H1 (cell line): Measurements from ENCODE around the gene DCUN1D2. TPM values are rescaled to one million over a fixed set of nuclear protein-coding genes. Genes with fewer than 3 reads are reported as not detected.
A peak's percentile ranks its signal among the peaks of the same experiment; 100 is the strongest.

ENCODE experiments used
- CTCF ChIA-PET: fragments of 300-600 bp; sonication (Branson Sonifier 250); formaldehyde crosslinking; loops from one replicate; lab custom pipeline; 2021; ENCODE audit not compliant: partially characterized antibody; lab: Charles Lee
- POLR2A ChIA-PET: fragments of 300-600 bp; sonication (Branson Sonifier 250); formaldehyde crosslinking; loops from one replicate; lab custom pipeline; 2021; ENCODE audit warnings: inconsistent platforms; ENCODE audit not compliant: partially characterized antibody; lab: Charles Lee
- DNase-seq, 2 experiments: peaks; one replicate each; pipeline versions ENCODE4 v3.0.0 to v3.0.0-alpha.2; 2010 to 2022; ENCODE audit warnings: low spot score in 2 of 2, low read depth in 1 of 2, mixed read lengths in 1 of 2
- FAIRE-seq: peaks from 2 replicates; lab custom pipeline; 2011; peaks lifted over from hg19 to GRCh38; lab: Jason Lieb, UNC
- H2AFZ ChIP-seq: 2 replicates; pipeline ENCODE4 v1.8.1; 2012; ENCODE audit warnings: low read length, inconsistent platforms
- H2AK5ac ChIP-seq: 2 replicates; pipeline ENCODE4 v1.6.1; 2013; ENCODE audit warnings: low read depth, low read length
- H2BK120ac ChIP-seq: replicated peaks from 2 replicates; pipeline ENCODE3; 2013; ENCODE audit warnings: low read depth, low read length, inconsistent platforms
- H2BK12ac ChIP-seq: 2 replicates; pipeline ENCODE4 v1.6.1; 2013; ENCODE audit warnings: low read depth, low read length
- H2BK15ac ChIP-seq: 2 replicates; pipeline ENCODE4 v1.6.1; 2013; ENCODE audit warnings: low read length
- H2BK20ac ChIP-seq: 2 replicates; pipeline ENCODE4 v1.6.1; 2013; ENCODE audit warnings: low read length
- H2BK5ac ChIP-seq: 2 replicates; pipeline ENCODE4 v1.6.1; 2013; ENCODE audit warnings: low read depth, low read length
- H3K14ac ChIP-seq: 2 replicates; pipeline ENCODE4 v1.6.1; 2013; ENCODE audit warnings: inconsistent platforms; ENCODE audit not compliant: insufficient read length
- H3K18ac ChIP-seq: 2 replicates; pipeline ENCODE4 v1.6.1; 2013; ENCODE audit warnings: low read length; ENCODE audit errors: extremely low read depth
- H3K23ac ChIP-seq: 2 replicates; pipeline ENCODE4 v1.6.1; 2013; ENCODE audit warnings: inconsistent platforms; ENCODE audit not compliant: insufficient read length
- H3K23me2 ChIP-seq: 2 replicates; pipeline ENCODE4 v1.6.1; 2013; ENCODE audit warnings: low read depth, low read length
- H3K27ac ChIP-seq: 2 replicates; pipeline ENCODE4 v1.6.1; 2011; ENCODE audit warnings: low read depth, low read length, inconsistent platforms
- H3K27me3 ChIP-seq, 4 experiments: replicated peaks in 1 of 4; 1 replicate in 1 of 4; 2 replicates in 3 of 4; pipeline versions ENCODE4 v1.6.1 to v1.8.1; 2011 to 2013; ENCODE audit warnings: low read length in 3 of 4, mild to moderate bottlenecking in 3 of 4, inconsistent platforms in 2 of 4, mixed read lengths in 2 of 4, moderate library complexity in 1 of 4; ENCODE audit not compliant: control insufficient read depth in 3 of 4, insufficient read depth in 3 of 4; ENCODE audit errors: extremely low read depth in 1 of 4
- H3K36me3 ChIP-seq, 4 experiments: 2 replicates each; pipeline versions ENCODE4 v1.6.1 to v1.8.1; 2011 to 2013; ENCODE audit warnings: mild to moderate bottlenecking in 4 of 4, low read length in 3 of 4, moderate library complexity in 2 of 4, control low read depth in 1 of 4, inconsistent platforms in 1 of 4; ENCODE audit not compliant: insufficient read depth in 4 of 4, control insufficient read depth in 2 of 4
- H3K4ac ChIP-seq: replicated peaks from 2 replicates; pipeline ENCODE3; 2013; ENCODE audit warnings: low read length, low read depth, mixed read lengths, inconsistent platforms; ENCODE audit not compliant: insufficient read length
- H3K4me1 ChIP-seq, 4 experiments: replicated peaks in 1 of 4; 1 replicate in 1 of 4; 2 replicates in 3 of 4; pipeline versions ENCODE4 v1.6.1 to v1.8.1; 2011 to 2013; ENCODE audit warnings: low read length in 3 of 4, inconsistent platforms in 2 of 4, mixed read lengths in 1 of 4; ENCODE audit not compliant: insufficient read depth in 4 of 4, control insufficient read depth in 3 of 4
- H3K4me2 ChIP-seq, 2 experiments: 2 replicates each; pipeline versions ENCODE4 v1.6.1 to v1.8.1; 2011 to 2013; ENCODE audit warnings: low read depth in 2 of 2, low read length in 2 of 2, control low read depth in 1 of 2, inconsistent platforms in 1 of 2, mild to moderate bottlenecking in 1 of 2; ENCODE audit not compliant: insufficient read depth in 1 of 2
- H3K4me3 ChIP-seq, 4 experiments: fragments of 200-600, 300-600 bp in 1 of 4; sonication (generic), shearing (Covaris generic), sonication (Bioruptor Twin) in 1 of 4; 2 replicates each; pipeline versions ENCODE4 v1.5.1 to v1.8.1; 2011 to 2016; ENCODE audit warnings: low read length in 4 of 4, low read depth in 3 of 4, control low read depth in 2 of 4, inconsistent platforms in 2 of 4, mild to moderate bottlenecking in 2 of 4, mixed read lengths in 1 of 4, moderate library complexity in 1 of 4; ENCODE audit not compliant: insufficient read depth in 2 of 4; ENCODE audit errors: extremely low read depth in 1 of 4
- H3K56ac ChIP-seq: replicated peaks from 2 replicates; pipeline ENCODE3; 2013; ENCODE audit warnings: low read depth, mild to moderate bottlenecking, mixed read lengths, low read length, inconsistent platforms; ENCODE audit not compliant: insufficient read length
- H3K79me1 ChIP-seq: 2 replicates; pipeline ENCODE4 v1.6.1; 2013; ENCODE audit warnings: low read depth, low read length, control low read depth
- H3K79me2 ChIP-seq, 2 experiments: 2 replicates each; pipeline versions ENCODE4 v1.6.1 to v1.8.1; 2012 to 2013; ENCODE audit warnings: low read length in 2 of 2, mild to moderate bottlenecking in 2 of 2, inconsistent platforms in 1 of 2; ENCODE audit not compliant: insufficient read depth in 2 of 2, control insufficient read depth in 1 of 2
- H3K9ac ChIP-seq, 4 experiments: replicated peaks in 1 of 4; 1 replicate in 1 of 4; 2 replicates in 3 of 4; pipeline versions ENCODE4 v1.6.1 to v1.8.1; 2011 to 2013; ENCODE audit warnings: low read depth in 3 of 4, low read length in 3 of 4, control low read depth in 2 of 4, mild to moderate bottlenecking in 2 of 4, moderate library complexity in 2 of 4, inconsistent platforms in 1 of 4; ENCODE audit errors: extremely low read depth in 1 of 4
- H3K9me3 ChIP-seq, 2 experiments: 2 replicates each; pipeline versions ENCODE4 v1.6.1 to v1.8.1; 2012 to 2013; ENCODE audit warnings: mild to moderate bottlenecking in 2 of 2, moderate library complexity in 2 of 2, control low read depth in 1 of 2, inconsistent platforms in 1 of 2, low read depth in 1 of 2, low read length in 1 of 2, mixed read lengths in 1 of 2; ENCODE audit not compliant: insufficient read depth in 2 of 2
- H4K20me1 ChIP-seq, 2 experiments: replicated peaks in 1 of 2; 2 replicates each; pipeline versions ENCODE3 to v1.8.1; 2011 to 2013; ENCODE audit warnings: inconsistent platforms in 2 of 2, low read length in 2 of 2, mild to moderate bottlenecking in 1 of 2; ENCODE audit not compliant: insufficient read depth in 2 of 2, control insufficient read depth in 1 of 2
- H4K5ac ChIP-seq: 2 replicates; pipeline ENCODE4 v1.6.1; 2013; ENCODE audit warnings: low read length, low read depth, mixed read lengths, inconsistent platforms; ENCODE audit not compliant: insufficient read length
- H4K8ac ChIP-seq: 2 replicates; pipeline ENCODE4 v1.8.0; 2013; ENCODE audit warnings: mild to moderate bottlenecking, moderate library complexity, low read length, inconsistent platforms; ENCODE audit not compliant: insufficient read depth; ENCODE audit errors: extremely low read depth
- H4K91ac ChIP-seq: replicated peaks from 2 replicates; pipeline ENCODE3; 2013; ENCODE audit warnings: low read length, mixed read lengths, inconsistent platforms; ENCODE audit not compliant: insufficient read length
- BCL11A ChIP-seq, 2 experiments: IDR thresholded peaks; one replicate each; pipeline ENCODE4 v1.6.1; 2011; ENCODE audit warnings: low read depth in 2 of 2, low read length in 2 of 2, mild to moderate bottlenecking in 2 of 2
- CEBPB ChIP-seq: IDR thresholded peaks from 2 replicates; pipeline ENCODE4 v1.6.1; 2012; ENCODE audit warnings: low read depth, low read length
- EGR1 ChIP-seq: IDR thresholded peaks from 2 replicates; pipeline ENCODE4 v1.6.1; 2011; ENCODE audit warnings: low read depth, low read length, borderline replicate concordance
- EZH2 ChIP-seq: fragments of 200-600 bp; sonication (generic); IDR thresholded peaks from 2 replicates; pipeline ENCODE4 v1.7.1; 2012; ENCODE audit warnings: low read depth, mild to moderate bottlenecking, moderate library complexity, low read length, inconsistent platforms; ENCODE audit not compliant: severe bottlenecking
- HDAC6 ChIP-seq: IDR thresholded peaks from one replicate; pipeline ENCODE4 v1.7.1; 2012; ENCODE audit warnings: low read depth, mild to moderate bottlenecking, inconsistent platforms, low read length, moderate library complexity
- JUND ChIP-seq: IDR thresholded peaks from 2 replicates; pipeline ENCODE4 v1.6.1; 2011; ENCODE audit warnings: mild to moderate bottlenecking, improper control_type of control experiment, low read length
- MAFK ChIP-seq: IDR thresholded peaks from 2 replicates; pipeline ENCODE4 v1.6.1; 2012; ENCODE audit warnings: low read depth, mild to moderate bottlenecking, improper control_type of control experiment, low read length
- RBBP5 ChIP-seq: IDR thresholded peaks from 2 replicates; pipeline ENCODE4 v1.7.1; 2012; ENCODE audit warnings: low read depth, mild to moderate bottlenecking, inconsistent platforms, low read length, moderate library complexity, borderline replicate concordance
- SRF ChIP-seq: IDR thresholded peaks from 2 replicates; pipeline ENCODE4 v1.6.1; 2011; ENCODE audit warnings: mild to moderate bottlenecking, low read depth, low read length, moderate library complexity
- TAF7 ChIP-seq: optimal IDR thresholded peaks from 2 replicates; pipeline ENCODE3; 2011; ENCODE audit warnings: low read depth, mild to moderate bottlenecking, inconsistent platforms, low read length, moderate library complexity, borderline replicate concordance
- TCF12 ChIP-seq: IDR thresholded peaks from 2 replicates; pipeline ENCODE4 v1.6.1; 2011; ENCODE audit warnings: low read depth, mild to moderate bottlenecking, low read length
- YY1 ChIP-seq: IDR thresholded peaks from 2 replicates; pipeline ENCODE4 v1.6.1; 2011; ENCODE audit warnings: low read depth, mild to moderate bottlenecking, low read length
- WGBS, 2 experiments: shearing (Covaris generic) in 1 of 2; methylation state at CpG; one replicate each; pipeline versions ENCODE4 v1.1.6 to v1.1.7; 2013 to 2015; ENCODE audit warnings: low lambda C conversion rate in 2 of 2, mixed read lengths in 2 of 2, inconsistent platforms in 1 of 2, low coverage in 1 of 2, missing lambda C conversion rate in 1 of 2; ENCODE audit not compliant: insufficient replicate concordance in 2 of 2, insufficient coverage in 1 of 2, insufficient read length in 1 of 2; ENCODE audit errors: extremely low coverage in 1 of 2, missing lambda C conversion rate in 1 of 2; 5-methylcytosine and 5-hydroxymethylcytosine counted together
- polyA plus RNA-seq, 7 experiments: library from polyadenylated mRNA; depleted of rRNA in 3 of 7; stranded (reverse) in 5 of 7; unstranded in 2 of 7; fragments of >200 nt in 5 of 7; fragments of 200-250 nt in 2 of 7; gene quantifications; 1 replicate in 5 of 7; 2 replicates in 1 of 7; 4 replicates in 1 of 7; pipeline versions ENCODE4 v1.2.1 to v1.2.3, GENCODE V29; 2011 to 2013; ENCODE audit warnings: missing spikeins in 2 of 7, mixed read lengths in 2 of 7
- total RNA-seq: library from RNA; stranded (reverse); fragmentation: NEBNext Ultra II Directional; extraction: Animal tissue kit (Norgen Biotek cat#: 25700); gene quantifications from 2 replicates; pipeline ENCODE4 v1.2.1, GENCODE V29; 2021

The DCUN1D2 gene
- total and polyA plus RNA-seq, 2 of the 8 experiments (the other 6 are each of a cell fraction or from before 2014, with no cell fraction given): 19.5 to 35.3 TPM

DNA sequence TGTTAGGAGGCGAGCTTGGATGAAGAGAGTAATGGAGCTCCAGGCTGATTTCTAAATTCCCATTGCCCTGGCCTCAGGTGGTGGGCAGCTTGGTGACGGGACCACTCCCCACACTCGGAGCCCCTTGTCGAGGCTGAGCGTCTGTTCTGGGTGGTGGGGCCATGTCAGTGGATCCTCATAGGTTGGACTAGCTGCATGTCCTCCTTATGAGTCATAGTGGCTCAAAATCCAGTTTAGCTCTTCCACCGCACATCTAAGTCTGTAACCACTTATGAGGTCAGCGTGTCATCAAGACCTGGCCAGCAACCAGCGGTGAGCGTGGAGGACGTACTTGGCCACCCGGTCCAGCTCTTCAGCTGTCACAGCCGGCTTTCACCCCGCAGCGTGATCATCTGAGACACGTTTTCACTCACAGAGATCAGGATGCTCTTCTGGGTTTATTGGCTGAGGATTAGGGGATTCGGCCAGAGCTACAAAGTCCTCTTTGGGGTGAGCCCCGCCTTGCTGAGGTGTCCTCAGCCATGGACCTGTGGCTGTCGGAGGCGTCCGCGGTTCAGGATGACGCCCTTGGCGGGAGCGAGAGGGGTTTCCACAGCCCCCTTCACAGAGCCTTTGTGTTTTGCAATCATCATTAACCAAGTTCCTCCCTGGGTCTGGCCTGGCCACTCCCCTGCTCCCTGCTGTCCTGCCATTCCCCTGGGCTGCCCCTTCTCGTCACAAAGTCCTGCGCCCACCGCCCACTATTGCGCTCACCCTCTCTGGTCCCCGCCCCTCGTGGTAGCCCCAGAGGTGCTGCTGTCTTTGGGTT, 79.1 kb downstream of the DCUN1D2 start:
- Histone ChIP-seq H4K8ac (peak overlapping the region; percentile 25; the same call in 1 of the 2 replicates), H3K79me2 (no peaks in the 10 kb centered on the region), H2BK20ac (no peak overlapping the region), H2AK5ac (no peak overlapping the region), H3K4me3 (no peak overlapping the region), H3K9ac (no peak overlapping the region), H2BK5ac (no peak overlapping the region), H3K36me3 (no peaks in the 10 kb centered on the region), H3K9me3 (no peaks in the 10 kb centered on the region; a peak in 1 of 4 replicates), H2AFZ (no peak overlapping the region), H4K5ac (no peak overlapping the region), H3K4ac (no peak overlapping the region), H4K20me1 (peaks cover 0 to 1% of the 10 kb centered on the region in 2 experiments), H3K56ac (no peak overlapping the region), H3K79me1 (no peaks in the 10 kb centered on the region), H3K4me1 (peaks cover 0 to 7% (median 0%) of the 10 kb centered on the region in 4 experiments; a peak in 2 of 7 replicates), H2BK15ac (0 out of 2 replicates have a peak overlapping the region, but pooled peaks have one; percentile 5), H3K23ac (no peak overlapping the region), H2BK12ac (no peak overlapping the region), H4K91ac (no peak overlapping the region), H3K4me2 (no peak overlapping the region), H3K27me3 (no peaks in the 10 kb centered on the region), H2BK120ac (no peak overlapping the region), H3K27ac (no peak overlapping the region), H3K14ac (no peak overlapping the region), H3K23me2 (no peaks in the 10 kb centered on the region), H3K18ac (no peak overlapping the region)
- ChIA-PET POLR2A (interaction anchor here (1.1 to 1.4 kb wide), 2 partner anchors 10 to 86 kb away, joined by 3 to 4 read pairs; no protein-coding TSS in a partner anchor), CTCF (interaction anchor here (0.6 to 2.6 kb wide), 5 partner anchors 8 to 150 kb away, joined by 3 to 12 read pairs (median 4); no protein-coding TSS in a partner anchor)
- WGBS, 2 experiments: 91% methylated on average over 30 of the region's 30 CpGs; no CpG with 5 or more reads in 1 of the 2 experiments
- no peak for FAIRE-seq
- no peak for DNase-seq
- TF ChIP-seq TCF12 (no peak), RBBP5 (no peak), TAF7 (no peak), BCL11A (IDR thresholded peaks at IDR 0.05; ENCODE audit: low read depth in 2 of 2, low read length in 2 of 2) (no peak), SRF (no peak), MAFK (no peak), CEBPB (no peak), JUND (no peak), EGR1 (no peak), HDAC6 (no peak), YY1 (no peak), EZH2 (no peak)
